Skeletal muscle satellite cell (primary cell): ENCODE results near the gene GABRB1.
A peak's percentile ranks its signal among the peaks of the same experiment; 100 is the strongest.

Source experiments
- H3K27me3 ChIP-seq: 2 replicates; pipeline ENCODE4 v1.7.0; 2013; ENCODE audit warnings: low read length; ENCODE audit not compliant: control insufficient read depth, insufficient read depth
- H3K36me3 ChIP-seq: 2 replicates; pipeline ENCODE4 v1.7.0; 2013; ENCODE audit warnings: mild to moderate bottlenecking, control low read depth, low read length; ENCODE audit not compliant: insufficient read depth
- H3K4me1 ChIP-seq: 2 replicates; pipeline ENCODE4 v1.7.0; 2013; ENCODE audit warnings: low read length; ENCODE audit not compliant: control insufficient read depth, insufficient read depth
- H3K4me2 ChIP-seq: 2 replicates; pipeline ENCODE4 v1.7.0; 2013; ENCODE audit warnings: mild to moderate bottlenecking, low read length
- H3K4me3 ChIP-seq: 2 replicates; pipeline ENCODE4 v1.7.0; 2013; ENCODE audit warnings: low read length
- H3K9ac ChIP-seq: 2 replicates; pipeline ENCODE4 v1.7.0; 2013; ENCODE audit warnings: mild to moderate bottlenecking, low read depth, low read length, moderate library complexity
- H3K9me3 ChIP-seq: replicated peaks from 2 replicates; pipeline ENCODE4 v1.7.0; 2013; ENCODE audit warnings: mild to moderate bottlenecking, control low read depth, low read length

The GABRB1 gene

DNA sequence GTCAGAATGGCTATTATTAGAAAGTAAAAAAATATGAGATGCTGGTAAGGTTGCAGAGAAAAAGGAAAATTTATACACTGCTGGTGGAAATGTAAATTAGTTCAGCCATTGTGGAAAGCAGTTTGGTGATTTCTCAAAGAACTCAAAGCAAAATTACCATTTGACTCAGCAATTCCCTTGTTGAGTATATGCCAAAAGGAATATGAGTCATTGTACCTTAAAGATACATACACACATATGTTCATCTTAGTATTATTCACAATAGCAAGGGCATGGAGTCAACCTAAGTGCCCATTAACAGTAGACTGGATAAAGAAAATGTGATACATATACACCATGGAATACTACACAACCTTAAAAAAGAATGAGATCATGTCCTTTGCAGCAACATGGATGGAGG is 284.0 kb downstream of the GABRB1 start:
- H3K9me3 ChIP-seq: no peaks in the 10 kb centered on the region
- no peak overlapping the region for H3K4me2 ChIP-seq
- no peaks in the 10 kb centered on the region for H3K36me3 ChIP-seq
- H3K4me3 ChIP-seq: no peak overlapping the region
- no peaks in the 10 kb centered on the region for H3K27me3 ChIP-seq
- peaks cover 5% of the 10 kb centered on the region for H3K4me1 ChIP-seq
- H3K9ac ChIP-seq: no peak overlapping the region

- no peak overlapping the region for H3K9ac ChIP-seq
- H3K4me2 ChIP-seq: no peak overlapping the region
- H3K9me3 ChIP-seq: no peaks in the 10 kb centered on the region
- no peak overlapping the region for H3K4me3 ChIP-seq
- no peaks in the 10 kb centered on the region for H3K4me1 ChIP-seq
- H3K36me3 ChIP-seq: no peaks in the 10 kb centered on the region
- no peaks in the 10 kb centered on the region for H3K27me3 ChIP-seq
Observed at GRCh38 chr4:47326025-47326424, 294.7 kb downstream of the GABRB1 start.

DNA sequence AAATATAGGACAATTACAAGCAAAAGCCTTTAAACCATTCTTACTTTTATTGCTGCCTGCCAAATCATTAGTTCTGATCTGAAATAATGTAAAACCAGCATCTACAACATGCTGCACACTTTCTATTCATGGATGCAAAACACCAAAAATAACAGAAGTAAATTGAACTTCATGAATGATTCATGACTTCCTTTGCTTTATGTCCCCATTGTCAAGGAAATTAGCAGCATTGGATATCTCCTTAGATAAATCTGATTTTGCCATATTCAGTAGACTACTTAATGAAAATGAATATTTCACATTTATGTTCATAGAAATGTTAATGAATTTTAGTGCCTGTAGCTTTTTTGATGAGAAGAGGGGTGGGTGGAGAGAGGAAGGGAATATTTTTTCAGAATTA is 299.5 kb downstream of the GABRB1 start:
- Histone ChIP-seq H3K36me3 (no peaks in the 10 kb centered on the region), H3K4me3 (no peak overlapping the region), H3K27me3 (no peaks in the 10 kb centered on the region), H3K4me2 (no peak overlapping the region), H3K4me1 (peaks cover 3% of the 10 kb centered on the region), H3K9ac (no peak overlapping the region), H3K9me3 (no peaks in the 10 kb centered on the region)

DNA sequence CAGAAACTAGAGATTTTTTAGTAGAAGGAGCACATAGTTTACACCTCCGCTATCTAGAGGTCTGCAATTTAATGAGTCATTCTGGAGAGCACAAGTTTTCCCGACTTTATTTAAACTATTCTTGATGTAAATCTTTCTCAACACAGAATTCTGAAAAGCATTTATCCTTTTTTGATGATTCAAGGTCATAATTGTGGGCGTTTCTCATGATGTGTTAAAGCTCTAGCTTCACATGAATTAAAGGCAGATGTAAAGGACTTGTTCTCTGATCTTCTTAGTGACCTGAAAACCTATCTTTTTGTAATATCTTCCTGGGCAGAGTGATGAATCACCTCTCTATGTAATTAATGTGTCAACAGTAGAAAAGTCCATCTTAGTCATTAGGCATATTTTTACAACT is 303.3 kb downstream of the GABRB1 start:
- H3K4me2 ChIP-seq: no peak overlapping the region
- H3K4me3 ChIP-seq: no peak overlapping the region
- H3K36me3 ChIP-seq: no peaks in the 10 kb centered on the region
- H3K9ac ChIP-seq: no peak overlapping the region
- no peaks in the 10 kb centered on the region for H3K27me3 ChIP-seq
- no peaks in the 10 kb centered on the region for H3K9me3 ChIP-seq
- H3K4me1 ChIP-seq: peaks cover 3% of the 10 kb centered on the region

GRCh38 chr4:47337893-47338292 is 306.5 kb downstream of the GABRB1 start:
- no peak overlapping the region for H3K9ac ChIP-seq
- H3K27me3 ChIP-seq: no peaks in the 10 kb centered on the region
- no peak overlapping the region for H3K4me3 ChIP-seq
- no peaks in the 10 kb centered on the region for H3K9me3 ChIP-seq
- no peaks in the 10 kb centered on the region for H3K36me3 ChIP-seq
- no peak overlapping the region for H3K4me2 ChIP-seq
- peaks cover 3% of the 10 kb centered on the region for H3K4me1 ChIP-seq

GRCh38 chr4:47340914-47341313 is 309.5 kb downstream of the GABRB1 start:
- Histone ChIP-seq H3K4me1 (peaks cover under 1% of the 10 kb centered on the region), H3K4me2 (no peak overlapping the region), H3K36me3 (no peaks in the 10 kb centered on the region), H3K27me3 (no peaks in the 10 kb centered on the region), H3K4me3 (no peak overlapping the region), H3K9me3 (no peaks in the 10 kb centered on the region), H3K9ac (no peak overlapping the region)

DNA sequence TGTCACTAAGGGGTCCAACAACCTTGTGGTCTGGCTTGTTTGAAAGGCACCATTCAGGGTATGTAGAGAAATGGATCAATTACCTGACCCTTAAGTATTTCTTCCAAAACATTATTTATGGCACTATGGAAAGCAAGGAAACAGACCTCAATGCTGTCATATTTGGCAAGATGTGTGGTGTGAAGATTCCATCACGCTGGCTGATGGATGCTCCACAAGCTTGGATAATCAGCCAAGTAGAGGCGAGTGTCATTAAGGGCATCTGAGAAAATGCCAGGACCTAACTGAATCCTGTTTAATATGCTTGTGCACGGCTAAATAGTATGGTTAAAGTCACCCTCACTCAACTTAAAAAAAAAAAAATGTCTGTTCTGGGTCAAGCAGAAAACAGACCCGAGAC is 311.4 kb downstream of the GABRB1 start:
- no peak overlapping the region for H3K9ac ChIP-seq
- H3K4me2 ChIP-seq: no peak overlapping the region
- H3K27me3 ChIP-seq: no peaks in the 10 kb centered on the region
- H3K4me1 ChIP-seq: peaks cover 18% of the 10 kb centered on the region
- no peak overlapping the region for H3K4me3 ChIP-seq
- H3K36me3 ChIP-seq: no peaks in the 10 kb centered on the region
- H3K9me3 ChIP-seq: no peaks in the 10 kb centered on the region

DNA sequence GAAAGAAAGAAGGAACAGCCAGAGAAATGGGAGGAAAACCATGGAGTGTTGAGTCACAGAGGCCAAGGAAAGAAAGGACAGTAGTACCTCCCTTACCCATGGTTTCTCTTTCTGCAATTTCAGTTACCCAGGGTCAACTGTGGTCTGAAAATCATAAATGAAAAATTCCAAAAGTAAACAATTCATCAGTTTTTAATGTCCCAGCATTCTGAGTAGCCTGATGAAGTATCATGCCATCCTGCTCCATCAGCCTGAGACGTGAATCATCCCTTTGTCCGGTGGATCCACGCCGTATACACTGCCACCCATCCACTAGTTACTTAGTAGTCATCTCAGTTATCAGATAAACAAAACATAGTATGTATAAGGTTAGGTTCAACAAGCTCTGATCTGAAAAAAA is 318.0 kb downstream of the GABRB1 start:
- no peaks in the 10 kb centered on the region for H3K27me3 ChIP-seq
- peak overlapping the region; percentile 23 for H3K4me3 ChIP-seq
- no peaks in the 10 kb centered on the region for H3K36me3 ChIP-seq
- H3K9me3 ChIP-seq: no peaks in the 10 kb centered on the region
- peak overlapping the region; percentile 52 for H3K4me2 ChIP-seq
- H3K4me1 ChIP-seq: peaks cover 37% of the 10 kb centered on the region
- H3K9ac ChIP-seq: peak overlapping the region; percentile 64

- Histone ChIP-seq H3K4me2 (no peak overlapping the region), H3K9ac (no peak overlapping the region), H3K36me3 (no peaks in the 10 kb centered on the region), H3K4me1 (no peaks in the 10 kb centered on the region), H3K4me3 (no peak overlapping the region), H3K27me3 (no peaks in the 10 kb centered on the region), H3K9me3 (no peaks in the 10 kb centered on the region)
Observed at GRCh38 chr4:47355568-47355967, 324.2 kb downstream of the GABRB1 start.

DNA sequence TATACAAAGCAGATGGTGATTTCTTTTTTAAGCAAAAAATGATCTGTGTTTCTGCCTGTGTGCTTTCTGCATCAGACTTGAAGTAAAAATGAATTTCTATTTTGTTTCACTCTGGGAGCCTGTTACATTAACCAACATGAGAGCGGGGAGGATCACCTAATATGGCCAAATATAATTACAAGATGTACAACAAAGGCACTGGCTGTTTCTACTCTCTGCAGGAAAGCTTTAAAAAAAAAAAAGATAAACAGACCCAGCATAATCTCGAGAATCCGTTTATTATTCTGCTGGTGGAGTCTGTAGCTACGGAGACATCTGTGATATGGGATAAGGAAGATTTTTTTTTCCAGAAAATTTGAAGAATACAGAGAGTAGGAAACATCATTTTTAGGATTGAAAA is 328.5 kb downstream of the GABRB1 start:
- Histone ChIP-seq H3K4me1 (no peaks in the 10 kb centered on the region), H3K9me3 (no peaks in the 10 kb centered on the region), H3K36me3 (no peaks in the 10 kb centered on the region), H3K27me3 (peaks cover 5% of the 10 kb centered on the region), H3K9ac (no peak overlapping the region), H3K4me3 (no peak overlapping the region), H3K4me2 (no peak overlapping the region)

DNA sequence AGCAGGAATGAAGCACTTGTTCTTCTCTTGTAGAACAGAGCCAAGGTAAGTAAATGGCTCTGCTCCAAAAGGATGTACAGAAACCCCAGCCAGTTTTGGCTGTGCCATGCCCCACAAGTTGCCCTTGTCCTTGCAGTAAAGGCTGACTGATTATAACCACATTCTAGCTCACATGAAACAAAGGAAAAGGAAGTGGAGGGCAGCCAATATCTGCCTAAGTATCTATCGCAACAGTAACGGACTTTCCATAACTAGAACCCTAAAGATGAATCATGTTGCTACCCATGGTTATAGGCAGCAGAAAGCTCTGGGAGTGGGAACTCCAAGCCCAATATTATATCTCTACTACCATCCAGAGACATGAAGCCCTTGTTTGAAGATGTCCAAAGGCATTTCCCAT is 336.4 kb downstream of the GABRB1 start:
- Histone ChIP-seq H3K4me2 (no peak overlapping the region), H3K36me3 (no peaks in the 10 kb centered on the region), H3K4me1 (peaks cover 1% of the 10 kb centered on the region), H3K4me3 (no peak overlapping the region), H3K27me3 (no peaks in the 10 kb centered on the region), H3K9me3 (no peaks in the 10 kb centered on the region), H3K9ac (no peak overlapping the region)

DNA sequence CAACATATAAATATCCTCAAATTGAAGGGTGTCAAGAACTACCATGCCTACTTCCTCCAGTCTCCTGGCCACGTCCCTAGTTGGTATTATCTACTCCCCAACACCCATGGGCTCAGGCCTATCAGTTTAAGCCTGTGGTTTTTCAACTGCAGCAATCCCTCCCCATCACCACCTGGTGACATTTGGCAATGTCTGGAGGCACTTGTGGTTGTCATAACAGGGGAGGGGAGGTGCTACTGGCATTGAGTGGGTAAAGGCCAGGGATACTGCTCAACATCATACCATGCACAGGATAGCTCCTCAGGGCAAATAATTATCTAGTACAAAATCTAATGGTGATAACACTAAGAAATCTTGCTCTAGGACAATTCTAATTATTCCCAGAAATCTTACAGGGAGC is 336.8 kb downstream of the GABRB1 start:
- H3K4me2 ChIP-seq: no peak overlapping the region
- no peaks in the 10 kb centered on the region for H3K27me3 ChIP-seq
- no peaks in the 10 kb centered on the region for H3K9me3 ChIP-seq
- no peaks in the 10 kb centered on the region for H3K36me3 ChIP-seq
- H3K4me3 ChIP-seq: no peak overlapping the region
- peaks cover 6% of the 10 kb centered on the region for H3K4me1 ChIP-seq
- no peak overlapping the region for H3K9ac ChIP-seq
